ENCODE measurements around the gene OR6V1.

DNA sequence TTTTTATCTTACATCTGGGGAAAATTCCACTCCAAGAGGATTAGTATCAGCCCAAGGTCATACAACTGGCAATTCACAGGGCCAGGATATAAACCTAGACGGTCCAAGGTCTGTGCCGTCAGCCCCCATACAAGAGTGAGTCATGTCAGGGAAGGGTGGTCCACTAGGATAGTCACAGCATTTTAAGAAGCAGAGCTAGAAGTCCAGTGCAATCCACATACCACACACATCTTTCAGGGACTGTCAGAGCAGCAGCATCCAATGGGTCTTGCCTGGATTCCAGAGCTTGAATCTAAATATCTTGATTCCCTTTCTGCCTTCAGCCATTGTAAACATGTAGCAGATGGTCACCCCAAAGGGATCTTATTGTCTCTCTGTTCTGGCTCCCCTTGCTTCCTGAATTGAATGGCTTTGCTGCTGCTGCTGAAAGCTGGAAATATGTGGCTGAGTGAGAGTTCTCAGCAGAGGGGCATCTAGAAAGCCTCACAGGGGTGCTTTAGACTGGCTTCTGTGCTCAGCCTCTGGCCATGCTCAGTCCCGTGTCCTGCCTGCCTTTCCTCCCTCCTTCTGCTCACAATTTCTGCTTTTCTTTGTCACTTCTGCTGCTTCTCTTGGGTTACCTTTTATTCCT is 9.9 kb upstream of the OR6V1 start:
- TF ChIP-seq, protein P1, sequence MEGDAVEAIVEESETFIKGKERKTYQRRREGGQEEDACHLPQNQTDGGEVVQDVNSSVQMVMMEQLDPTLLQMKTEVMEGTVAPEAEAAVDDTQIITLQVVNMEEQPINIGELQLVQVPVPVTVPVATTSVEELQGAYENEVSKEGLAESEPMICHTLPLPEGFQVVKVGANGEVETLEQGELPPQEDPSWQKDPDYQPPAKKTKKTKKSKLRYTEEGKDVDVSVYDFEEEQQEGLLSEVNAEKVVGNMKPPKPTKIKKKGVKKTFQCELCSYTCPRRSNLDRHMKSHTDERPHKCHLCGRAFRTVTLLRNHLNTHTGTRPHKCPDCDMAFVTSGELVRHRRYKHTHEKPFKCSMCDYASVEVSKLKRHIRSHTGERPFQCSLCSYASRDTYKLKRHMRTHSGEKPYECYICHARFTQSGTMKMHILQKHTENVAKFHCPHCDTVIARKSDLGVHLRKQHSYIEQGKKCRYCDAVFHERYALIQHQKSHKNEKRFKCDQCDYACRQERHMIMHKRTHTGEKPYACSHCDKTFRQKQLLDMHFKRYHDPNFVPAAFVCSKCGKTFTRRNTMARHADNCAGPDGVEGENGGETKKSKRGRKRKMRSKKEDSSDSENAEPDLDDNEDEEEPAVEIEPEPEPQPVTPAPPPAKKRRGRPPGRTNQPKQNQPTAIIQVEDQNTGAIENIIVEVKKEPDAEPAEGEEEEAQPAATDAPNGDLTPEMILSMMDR (IDR thresholded peaks at IDR 0.05; ENCODE audit: low read depth, low read length, poor library complexity, severe bottlenecking) = no peak
- no peak for TF ChIP-seq EZH2phosphoT487 (IDR thresholded peaks at IDR 0.05; ENCODE audit: borderline replicate concordance, low read length)

All from DOHH2 (cell line).